K562 (cell line): ENCODE data around the gene MTFR2. TPM values are rescaled to one million over a fixed set of nuclear protein-coding genes. Genes with fewer than 3 reads are reported as not detected.

Experiments
- CBX3 ChIP-seq, 2 experiments: IDR thresholded peaks; 1 replicate in 1 of 2; 2 replicates in 1 of 2; pipeline ENCODE4 v1.6.1; 2012; ENCODE audit warnings: inconsistent platforms in 2 of 2, low read length in 2 of 2, borderline replicate concordance in 1 of 2, control low read depth in 1 of 2
- JUND ChIP-seq, 2 experiments: IDR thresholded peaks; 2 replicates in 1 of 2; 3 replicates in 1 of 2; pipeline ENCODE4 v1.6.1; 2011; ENCODE audit warnings: borderline replicate concordance in 2 of 2, low read depth in 2 of 2, low read length in 2 of 2, improper control_type of control experiment in 1 of 2, missing biosample characterization in 1 of 2, missing genetic modification characterization in 1 of 2, missing genetic modification reagents in 1 of 2
- PRDM10 ChIP-seq: fragments of 450-650 bp; IDR thresholded peaks from 2 replicates; pipeline ENCODE4 v1.6.1; 2018; ENCODE audit not compliant: partially characterized antibody
- ZC3H11A ChIP-seq: IDR thresholded peaks from 2 replicates; pipeline ENCODE4 v1.6.1; 2012; ENCODE audit warnings: low read depth, low read length, improper control_type of control experiment
- polyA plus RNA-seq, 8 experiments: library from polyadenylated mRNA; depleted of rRNA in 4 of 8; stranded (reverse) in 5 of 8; unstranded in 3 of 8; fragments of >200 nt; fragmentation: Nextera tagmentation in 2 of 8; fragmentation: Illumina TruSeq in 1 of 8; extraction: Ambion mirVana in 2 of 8; extraction: Trizol in 1 of 8; gene quantifications; 2 replicates each; pipeline versions ENCODE4 v1.2.1 to v1.2.3, GENCODE V29; 2011 to 2014; ENCODE audit warnings: inconsistent platforms in 1 of 8, missing spikeins in 1 of 8
- total RNA-seq, 7 experiments: library from RNA; depleted of rRNA in 6 of 7; stranded (reverse); fragments of >200 nt in 6 of 7; fragmentation: Illumina TruSeq in 2 of 7; extraction: Trizol in 2 of 7; gene quantifications; 2 replicates each; pipeline versions ENCODE4 v1.2.1 to v1.2.3, GENCODE V29; 2011 to 2021; ENCODE audit warnings: low replicate concordance in 1 of 7
- TF ChIP-seq, protein P1 (sequence below): IDR thresholded peaks from 2 replicates; pipeline ENCODE4 v1.6.1; 2012; ENCODE audit warnings: low read depth, low read length, improper control_type of control experiment, borderline replicate concordance
- TF ChIP-seq, protein P2 (sequence below), 2 experiments: fragments of 450-650 bp in 1 of 2; sonication (generic) in 1 of 2; formaldehyde crosslinking in 1 of 2; IDR thresholded peaks in 1 of 2; conservative IDR thresholded peaks in 1 of 2; 2 replicates each; pipeline versions ENCODE4 v1.6.1 to v1.8.1; 2016 to 2023; ENCODE audit warnings: mild to moderate bottlenecking in 2 of 2, moderate library complexity in 2 of 2, inconsistent platforms in 1 of 2, missing genetic modification reagents in 1 of 2

MTFR2 gene
- total and polyA plus RNA-seq, 9 of the 15 experiments (the other 6 are each of a cell fraction or from before 2014, with no cell fraction given) = 10.1 to 63.3 (median 45.9) TPM

DNA sequence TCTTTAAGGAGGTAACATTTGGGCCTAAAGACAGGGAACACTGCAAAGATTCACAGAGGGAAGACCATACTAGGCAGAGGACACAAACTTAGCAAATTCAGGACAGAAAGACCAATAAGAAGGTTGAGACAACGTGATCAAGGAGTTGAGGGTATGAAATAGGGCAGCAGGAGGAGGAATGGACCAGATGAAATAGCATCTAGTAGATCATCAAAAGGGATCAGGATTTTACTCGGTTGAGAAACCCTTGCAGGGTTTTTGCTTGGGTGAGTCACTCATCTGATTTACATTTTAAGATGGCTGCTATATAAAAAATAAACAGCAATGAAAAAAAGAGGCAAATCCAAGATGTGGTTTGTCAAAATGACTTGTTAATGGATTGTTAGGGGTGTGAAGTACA, 34.8 kb upstream of the MTFR2 start (continued):
- TF ChIP-seq JUND (IDR thresholded peaks at IDR 0.05; ENCODE audit: borderline replicate concordance, low read depth, low read length) (peak; percentile 59), JUND (tag; IDR thresholded peaks at IDR 0.05; ENCODE audit: borderline replicate concordance, low read depth, low read length) (0 out of 3 replicates have a peak, but pooled peaks have one; percentile 23), CBX3 (IDR thresholded peaks at IDR 0.05; ENCODE audit: borderline replicate concordance in 1 of 2, low read length in 2 of 2) (no peak), PRDM10 (peak; percentile 64), ZC3H11A (no peak)
- TF ChIP-seq, protein P1, sequence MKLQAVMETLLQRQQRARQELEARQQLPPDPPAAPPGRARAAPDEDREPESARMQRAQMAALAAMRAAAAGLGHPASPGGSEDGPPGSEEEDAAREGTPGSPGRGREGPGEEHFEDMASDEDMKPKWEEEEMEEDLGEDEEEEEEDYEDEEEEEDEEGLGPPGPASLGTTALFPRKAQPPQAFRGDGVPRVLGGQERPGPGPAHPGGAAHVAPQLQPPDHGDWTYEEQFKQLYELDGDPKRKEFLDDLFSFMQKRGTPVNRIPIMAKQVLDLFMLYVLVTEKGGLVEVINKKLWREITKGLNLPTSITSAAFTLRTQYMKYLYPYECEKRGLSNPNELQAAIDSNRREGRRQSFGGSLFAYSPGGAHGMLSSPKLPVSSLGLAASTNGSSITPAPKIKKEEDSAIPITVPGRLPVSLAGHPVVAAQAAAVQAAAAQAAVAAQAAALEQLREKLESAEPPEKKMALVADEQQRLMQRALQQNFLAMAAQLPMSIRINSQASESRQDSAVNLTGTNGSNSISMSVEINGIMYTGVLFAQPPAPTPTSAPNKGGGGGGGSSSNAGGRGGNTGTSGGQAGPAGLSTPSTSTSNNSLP = 0 out of 2 replicates have a peak, but pooled peaks have one; percentile 33
- TF ChIP-seq, protein P2, sequence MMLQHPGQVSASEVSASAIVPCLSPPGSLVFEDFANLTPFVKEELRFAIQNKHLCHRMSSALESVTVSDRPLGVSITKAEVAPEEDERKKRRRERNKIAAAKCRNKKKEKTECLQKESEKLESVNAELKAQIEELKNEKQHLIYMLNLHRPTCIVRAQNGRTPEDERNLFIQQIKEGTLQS (IDR thresholded peaks at IDR 0.05) = peak; percentile 69
- TF ChIP-seq, protein P2 (CRISPR knock-in tag; conservative IDR thresholded peaks at IDR 0.05) = no peak
